ENCODE measurements around the gene AFF3. TPM values are rescaled to one million over a fixed set of nuclear protein-coding genes. Genes with fewer than 3 reads are reported as not detected.

AFF3 gene
- total and polyA plus RNA-seq, 2 of the 8 experiments (the other 6 are each of a cell fraction or from before 2014, with no cell fraction given), result 0.27 to 3.0 TPM

GRCh38 chr2:100136310-100136709 lies 6.1 kb downstream of the AFF3 start:
- Histone ChIP-seq H3K27me3 (replicated peaks in 1 of 4; ENCODE audit: control insufficient read depth in 3 of 4, extremely low read depth in 1 of 4, insufficient read depth in 3 of 4, low read length in 3 of 4) (no peaks in the 10 kb centered on the region; a peak in 3 of 7 replicates), H2BK12ac (ENCODE audit: low read depth, low read length) (no peak overlapping the region)
- POLR2A ChIA-PET (ENCODE audit: partially characterized antibody), result no interaction called here

More at GRCh38 chr2:100136310-100136709, 6.1 kb downstream of the AFF3 start:
- WGBS, 2 experiments (ENCODE audit: extremely low coverage in 1 of 2, insufficient coverage in 1 of 2, insufficient read length in 1 of 2, insufficient replicate concordance in 2 of 2, low coverage in 1 of 2, low lambda C conversion rate in 2 of 2, missing lambda C conversion rate in 1 of 2), result 88% methylated on average over 4 of the region's 4 CpGs; no CpG with 5 or more reads in 1 of the 2 experiments
- Histone ChIP-seq H4K91ac (replicated peaks; ENCODE audit: insufficient read length, low read length) (no peak overlapping the region), H2BK15ac (ENCODE audit: low read length) (no peak overlapping the region), H4K5ac (ENCODE audit: insufficient read length, low read depth, low read length) (no peak overlapping the region), H3K4ac (replicated peaks; ENCODE audit: insufficient read length, low read depth, low read length) (no peak overlapping the region), H3K79me2 (ENCODE audit: control insufficient read depth in 1 of 2, insufficient read depth in 2 of 2, low read length in 2 of 2) (no peaks in the 10 kb centered on the region), H3K4me1 (replicated peaks in 1 of 4; ENCODE audit: control insufficient read depth in 3 of 4, insufficient read depth in 4 of 4, low read length in 3 of 4) (no peaks in the 10 kb centered on the region), H2AK5ac (ENCODE audit: low read depth, low read length) (no peak overlapping the region), H3K27ac (ENCODE audit: low read depth, low read length) (no peak overlapping the region), H3K23ac (ENCODE audit: insufficient read length) (no peak overlapping the region), H2BK120ac (replicated peaks; ENCODE audit: low read depth, low read length) (no peak overlapping the region), H2BK5ac (ENCODE audit: low read depth, low read length) (no peak overlapping the region), H2AFZ (ENCODE audit: low read length) (no peak overlapping the region), H4K20me1 (replicated peaks in 1 of 2; ENCODE audit: control insufficient read depth in 1 of 2, insufficient read depth in 2 of 2, low read length in 2 of 2) (no peaks in the 10 kb centered on the region), H3K4me2 (ENCODE audit: insufficient read depth in 1 of 2, low read depth in 2 of 2, low read length in 2 of 2) (no peak overlapping the region), H2BK20ac (ENCODE audit: low read length) (no peak overlapping the region), H4K8ac (ENCODE audit: extremely low read depth, insufficient read depth, low read length) (no peak overlapping the region), H3K79me1 (ENCODE audit: low read depth, low read length) (no peaks in the 10 kb centered on the region), H3K18ac (ENCODE audit: extremely low read depth, low read length) (no peak overlapping the region), H3K23me2 (ENCODE audit: low read depth, low read length) (no peaks in the 10 kb centered on the region), H3K4me3 (ENCODE audit: extremely low read depth in 1 of 4, insufficient read depth in 2 of 4, low read depth in 3 of 4, low read length in 4 of 4) (no peak overlapping the region), H3K14ac (ENCODE audit: insufficient read length) (no peak overlapping the region), H3K9me3 (ENCODE audit: insufficient read depth in 2 of 2, low read depth in 1 of 2, low read length in 1 of 2) (no peaks in the 10 kb centered on the region), H3K56ac (replicated peaks; ENCODE audit: insufficient read length, low read depth, low read length) (no peak overlapping the region), H3K9ac (replicated peaks in 1 of 4; ENCODE audit: extremely low read depth in 1 of 4, low read depth in 3 of 4, low read length in 3 of 4) (no peak overlapping the region), H3K36me3 (ENCODE audit: control insufficient read depth in 2 of 4, insufficient read depth in 4 of 4, low read length in 3 of 4) (no peaks in the 10 kb centered on the region)
- FAIRE-seq (no peak), DNase-seq (ENCODE audit: low read depth in 1 of 2, low spot score in 2 of 2) (no peak)
- CTCF ChIA-PET (ENCODE audit: partially characterized antibody), result interaction anchor here (1.1 kb wide), 1 partner anchor 109 kb away, joined by 4 read pairs; no protein-coding TSS in a partner anchor
- no peak for TF ChIP-seq SP1 (IDR thresholded peaks at IDR 0.05; ENCODE audit: low read depth, low read length)
- no peak for TF ChIP-seq NRF1 (IDR thresholded peaks at IDR 0.05; ENCODE audit: low read depth, low read length)
- no peak for TF ChIP-seq BCL11A (IDR thresholded peaks at IDR 0.05; ENCODE audit: low read depth in 2 of 2, low read length in 2 of 2)
- TF ChIP-seq POU5F1 (IDR thresholded peaks at IDR 0.05; ENCODE audit: low read depth, low read length), result no peak
- TF ChIP-seq EZH2 (IDR thresholded peaks at IDR 0.05; ENCODE audit: low read depth, low read length, severe bottlenecking), result no peak
